GM18868 (cell line): ENCODE measurements around the gene EML3.
"Not testable (repeated sequence)": the region's sequence is repeated elsewhere in the genome, so short reads cannot be mapped to it uniquely, and the experiment has no call there.

Source experiments
- ATAC-seq: cut with Tn5 transposase; IDR thresholded peaks from one replicate; pipeline ENCODE4 v1.9.1; 2021; ENCODE audit warnings: mild to moderate bottlenecking, moderate library complexity; ENCODE audit not compliant: unreplicated experiment

EML3 gene

GRCh38 chr11:62573592-62574362 lies 38.8 kb downstream of the EML3 start, which contains the start of gene EEF1G:
EEF1G (minus strand) TSS chr11:62573891; CDS start chr11:62573842, 49 bp downstream.
- peak; percentile 85 for ATAC-seq

DNA sequence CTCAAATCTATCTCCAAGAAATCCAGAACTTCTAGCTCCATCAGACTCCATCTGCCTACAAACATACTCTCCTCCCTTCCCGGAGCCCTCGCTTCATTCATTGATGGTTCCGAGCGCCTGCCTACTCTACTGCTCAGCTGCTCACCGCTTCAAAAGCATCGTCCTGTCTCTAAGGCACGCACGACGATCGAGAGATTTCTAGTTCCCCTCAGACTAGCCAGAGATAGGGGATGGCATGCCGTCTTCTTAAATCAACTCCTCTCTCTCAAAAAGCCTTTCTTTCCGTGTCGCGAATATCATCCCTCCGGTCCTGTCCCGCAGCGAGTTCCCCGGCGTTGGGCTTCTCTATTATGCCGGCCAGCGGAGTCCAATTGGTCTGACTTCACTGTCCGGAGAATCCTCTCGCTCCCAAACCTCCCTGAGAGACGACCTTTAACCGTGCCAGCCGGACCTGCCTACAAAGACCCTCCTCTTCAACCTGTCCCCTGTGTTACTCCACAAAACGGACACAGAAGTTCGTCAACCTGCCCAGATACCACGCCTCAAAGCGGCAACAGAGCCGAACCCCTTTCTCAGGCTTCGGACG lies 39.5 kb downstream of the EML3 start:
- ATAC-seq, result no peak

GRCh38 chr11:62572431-62572830 lies 40.1 kb downstream of the EML3 start:
- no peak for ATAC-seq

GRCh38 chr11:62571493-62571892 lies 41.1 kb downstream of the EML3 start:
- ATAC-seq, result not testable (repeated sequence)

DNA sequence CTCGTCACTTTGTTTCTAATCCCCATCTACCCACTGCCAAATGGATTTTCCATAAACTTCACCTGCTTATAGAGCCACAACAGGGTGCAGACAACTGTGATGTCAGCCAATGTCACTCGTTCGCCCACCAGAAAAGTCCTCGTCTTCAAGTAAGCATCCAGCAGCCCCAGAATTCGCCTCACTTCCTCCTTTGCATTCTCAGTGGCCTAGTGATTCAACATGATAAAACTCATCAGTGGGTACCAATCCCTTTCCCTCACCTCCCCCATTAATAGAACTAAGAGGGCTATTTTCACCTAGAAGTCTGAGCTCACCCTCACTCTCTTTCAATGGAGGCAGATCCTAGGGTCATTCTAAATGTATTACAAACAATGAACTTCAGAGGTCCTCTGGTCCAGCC lies 41.7 kb downstream of the EML3 start:
- not testable (repeated sequence) for ATAC-seq

- no peak for ATAC-seq
Measured at GRCh38 chr11:62569611-62570010, 43.0 kb downstream of the EML3 start.

GRCh38 chr11:62567018-62567633 lies 45.4 kb downstream of the EML3 start:
- no peak for ATAC-seq

DNA sequence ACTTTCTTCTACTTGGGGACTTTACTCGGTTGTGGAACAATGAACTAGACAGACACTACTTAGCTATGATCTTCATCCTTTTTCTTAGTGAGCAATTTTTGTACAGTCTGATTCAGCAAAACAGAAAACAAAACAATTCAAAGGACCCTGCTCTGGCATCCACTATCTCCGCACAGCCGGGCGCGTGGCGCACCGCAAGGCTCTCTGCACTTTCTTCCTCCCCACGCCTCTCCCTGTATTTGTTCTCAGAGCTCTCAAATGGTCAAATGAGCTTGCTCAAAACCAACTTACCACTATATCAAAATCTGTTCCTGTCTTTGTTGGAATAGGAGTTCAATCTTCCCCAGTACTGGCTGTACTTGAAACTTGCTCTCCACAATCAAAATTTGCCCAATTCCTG lies 46.3 kb downstream of the EML3 start:
- ATAC-seq, result no peak

GRCh38 chr11:62565100-62565802 lies 47.3 kb downstream of the EML3 start:
- ATAC-seq, result no peak

DNA sequence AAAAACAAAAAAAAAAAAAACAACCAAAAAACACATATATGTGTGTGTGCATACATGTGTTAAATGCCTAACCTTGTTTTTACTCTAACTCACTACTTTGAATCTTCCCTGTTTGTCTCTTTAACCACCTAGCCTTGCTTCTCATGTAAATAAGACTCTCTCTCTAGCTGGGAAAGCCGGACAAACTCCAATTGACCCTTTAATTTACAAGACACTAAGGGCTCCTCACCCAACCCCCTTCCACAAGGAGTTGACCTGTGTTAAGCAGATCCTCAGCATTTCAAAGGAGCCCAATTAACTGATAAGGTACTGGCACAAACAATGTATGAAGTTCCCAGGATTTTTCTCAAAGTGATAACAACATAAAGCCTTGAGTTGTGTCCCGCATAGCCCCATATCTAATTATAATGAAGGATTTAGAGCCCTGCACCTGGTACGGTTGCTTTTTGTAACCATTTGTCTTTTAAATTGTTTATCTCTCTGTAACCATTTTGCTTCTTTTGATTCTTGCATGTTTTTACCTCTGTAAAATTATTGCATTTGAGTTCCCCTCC lies 50.8 kb downstream of the EML3 start:
- not testable (repeated sequence) for ATAC-seq

GRCh38 chr11:62560566-62561103 lies 51.9 kb downstream of the EML3 start:
- no peak for ATAC-seq

- not testable (repeated sequence) for ATAC-seq
Measured at GRCh38 chr11:62559626-62560025, 52.9 kb downstream of the EML3 start.

GRCh38 chr11:62559204-62559603 lies 53.4 kb downstream of the EML3 start:
- no peak for ATAC-seq

DNA sequence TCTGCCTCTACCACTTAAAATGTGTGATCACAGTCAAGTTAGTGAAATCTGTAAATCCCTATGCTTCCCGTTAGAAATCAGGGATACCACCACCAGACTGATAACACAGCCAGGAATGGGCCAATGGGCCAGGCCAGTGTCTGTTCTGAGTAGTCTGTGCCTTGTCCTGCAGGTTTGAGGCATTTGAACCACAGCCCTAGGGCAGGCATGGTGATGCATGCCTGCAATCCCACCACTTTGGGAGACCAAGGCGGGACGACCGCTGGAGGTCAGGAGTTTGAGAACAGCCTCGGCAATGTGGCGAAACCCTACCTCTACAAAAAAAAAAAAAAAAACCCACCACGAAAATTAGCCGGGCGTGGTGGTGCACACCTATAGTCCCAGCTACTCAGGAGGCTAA lies 53.9 kb downstream of the EML3 start:
- no peak for ATAC-seq

- no peak for ATAC-seq
Measured at GRCh38 chr11:62556875-62557631, 55.5 kb downstream of the EML3 start.

DNA sequence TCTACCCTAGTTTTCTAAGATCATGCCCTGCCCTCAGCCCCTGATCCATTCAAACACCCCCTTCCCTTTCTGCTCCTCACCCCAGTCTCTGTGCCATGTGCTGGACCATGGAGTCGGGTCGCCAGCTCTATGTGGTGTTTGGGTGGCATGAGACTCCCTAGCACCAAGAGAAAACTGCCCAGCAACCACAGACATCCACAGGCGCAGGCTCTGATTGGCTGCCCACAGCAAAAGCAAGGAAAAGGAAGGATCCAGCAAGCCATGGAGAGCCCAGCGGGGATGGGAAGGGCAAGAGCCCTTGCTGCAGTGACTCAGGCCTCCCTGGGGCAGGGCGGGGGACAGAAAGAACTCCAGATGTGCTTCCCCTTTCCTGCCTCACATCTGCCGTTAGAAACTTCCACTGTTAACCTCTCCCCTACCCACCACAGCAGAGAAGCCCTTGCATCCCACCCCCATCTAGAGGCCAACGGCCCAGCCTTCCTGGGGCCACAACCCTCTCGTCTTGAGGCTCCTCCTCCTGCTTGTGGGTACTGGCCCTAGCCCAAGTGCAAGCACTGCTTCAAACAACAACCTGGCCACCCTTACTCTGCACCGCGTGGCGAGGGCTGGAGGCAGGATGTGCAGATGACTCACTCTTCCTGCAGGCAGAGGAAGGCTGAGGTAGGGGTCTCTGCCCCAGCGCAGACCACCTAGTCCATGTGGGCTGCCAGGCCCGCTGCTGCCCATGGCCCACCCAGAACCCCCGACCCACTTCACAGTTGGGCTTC lies 56.3 kb downstream of the EML3 start:
- peak; percentile 39 for ATAC-seq

DNA sequence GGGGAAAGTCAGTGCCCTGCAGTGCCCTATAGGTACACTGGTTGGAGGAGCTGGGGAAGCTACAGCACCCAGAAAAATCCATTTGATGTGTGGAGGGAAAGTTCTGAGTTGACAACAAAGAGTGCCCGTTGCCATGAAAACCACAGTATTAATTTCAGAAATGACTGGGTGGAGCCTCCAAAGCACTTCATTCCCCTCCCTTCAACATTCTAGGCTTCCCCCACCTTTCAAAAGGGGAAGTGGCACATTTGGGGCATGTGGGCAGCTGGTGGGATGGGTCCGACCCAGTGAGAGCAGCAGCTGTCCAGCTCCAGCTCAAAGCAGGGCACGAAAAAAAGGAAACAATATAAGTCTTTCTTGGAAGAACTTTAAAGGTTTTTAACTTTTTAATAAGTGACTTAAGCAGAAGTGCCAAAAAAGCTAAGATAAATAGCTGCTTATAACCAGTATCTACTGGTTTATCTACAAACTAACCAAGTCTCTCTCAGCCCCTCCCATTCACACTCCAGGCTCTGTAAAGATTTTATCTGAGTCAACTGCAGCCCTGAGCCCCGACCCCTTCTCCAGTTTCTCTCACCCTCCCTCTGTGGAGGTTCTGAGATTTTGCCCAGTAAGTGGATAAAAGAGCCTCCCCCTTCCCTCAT lies 57.0 kb downstream of the EML3 start:
- peak; percentile 52 for ATAC-seq

GRCh38 chr11:62554387-62555167 lies 58.0 kb downstream of the EML3 start:
- ATAC-seq, result no peak
